PC-9 (cell line): ENCODE measurements around the gene PRKCA. TPM values are rescaled to one million over a fixed set of nuclear protein-coding genes. Genes with fewer than 3 reads are reported as not detected.

Source experiments
- BruUV-seq: library from RNA; stranded (reverse); fragments of 400-500 nt; replicated peaks from 2 replicates; lab custom pipeline; 2021; lab: Mats Ljungman, UMichigan
- CTCF ChIA-PET: fragments of 300-600 bp; sonication (Branson Sonifier 250); formaldehyde crosslinking; loops from one replicate; lab custom pipeline; 2022; ENCODE audit warnings: antibody characterized with exemption; lab: Charles Lee
- POLR2A ChIA-PET: fragments of 300-600 bp; sonication (Branson Sonifier 250); formaldehyde crosslinking; loops from one replicate; lab custom pipeline; 2022; ENCODE audit warnings: antibody characterized with exemption; ENCODE audit not compliant: unreplicated experiment; lab: Charles Lee
- DNase-seq, 2 experiments: peaks; one replicate each; pipeline versions ENCODE4 v3.0.0 to v3.0.0-alpha.2; 2015 to 2022; ENCODE audit warnings: mixed read lengths in 1 of 2
- H2AFZ ChIP-seq: fragments of 200-600 bp; sonication (generic); 2 replicates; pipeline ENCODE4 v1.8.1; 2017; ENCODE audit warnings: antibody characterized with exemption
- H3F3A ChIP-seq: fragments of 200-600 bp; sonication (generic); 2 replicates; pipeline ENCODE4 v1.8.1; 2017; ENCODE audit warnings: antibody characterized with exemption, mild to moderate bottlenecking, low read depth; ENCODE audit not compliant: insufficient read depth
- H3K27ac ChIP-seq: fragments of 200-600 bp; sonication (generic); 2 replicates; pipeline ENCODE4 v1.6.1; 2016; ENCODE audit warnings: mixed run types
- H3K27me3 ChIP-seq: fragments of 200-600 bp; sonication (generic); 2 replicates; pipeline ENCODE4 v1.6.1; 2016; ENCODE audit warnings: low read depth, mixed run types; ENCODE audit not compliant: insufficient read depth
- H3K36me3 ChIP-seq: fragments of 200-600 bp; sonication (generic); 2 replicates; pipeline ENCODE4 v1.6.1; 2016; ENCODE audit warnings: low read depth, mixed run types
- H3K4me1 ChIP-seq: fragments of 200-600 bp; sonication (generic); replicated peaks from 2 replicates; pipeline ENCODE4 v1.6.1; 2016; ENCODE audit warnings: mixed run types; ENCODE audit not compliant: insufficient read depth
- H3K4me2 ChIP-seq: fragments of 200-600 bp; sonication (generic); 2 replicates; pipeline ENCODE4 v1.6.1; 2017; ENCODE audit warnings: mixed run types
- H3K4me3 ChIP-seq: fragments of 200-600 bp; sonication (generic); 2 replicates; pipeline ENCODE4 v1.6.1; 2016; ENCODE audit warnings: mixed run types
- H3K79me2 ChIP-seq: fragments of 200-600 bp; sonication (generic); 2 replicates; pipeline ENCODE4 v1.6.1; 2017; ENCODE audit warnings: low read depth, mixed run types
- H3K9me2 ChIP-seq: fragments of 200-600 bp; sonication (generic); 2 replicates; pipeline ENCODE4 v1.8.1; 2017; ENCODE audit warnings: mild to moderate bottlenecking; ENCODE audit not compliant: insufficient read depth
- H3K9me3 ChIP-seq: fragments of 200-600 bp; sonication (generic); 2 replicates; pipeline ENCODE4 v1.8.1; 2016; ENCODE audit warnings: low read depth; ENCODE audit not compliant: insufficient read depth
- H4K20me1 ChIP-seq: fragments of 200-600 bp; sonication (generic); 2 replicates; pipeline ENCODE4 v1.8.1; 2017; ENCODE audit not compliant: insufficient read depth
- EZH2 ChIP-seq: fragments of 200-600 bp; sonication (generic); IDR thresholded peaks from 2 replicates; pipeline ENCODE4 v1.8.0; 2017; ENCODE audit warnings: antibody characterized with exemption, low read depth
- intact Hi-C: fragments of 100-400 bp; cut with micrococcal nuclease; formaldehyde crosslinking; loops from one replicate; pipeline ENCODE4 v1.10.0; 2022; ENCODE audit not compliant: unreplicated experiment
- total RNA-seq: library from RNA; stranded (reverse); gene quantifications from 2 replicates; pipeline ENCODE4 v1.2.3, GENCODE V29; 2021
- TF ChIP-seq, protein P1 (sequence below): fragments of 200-600 bp; sonication (generic); conservative IDR thresholded peaks from 2 replicates; pipeline ENCODE4 v1.6.1; 2017; ENCODE audit warnings: mixed run types, antibody characterized with exemption, mild to moderate bottlenecking, moderate library complexity

Gene PRKCA
- total RNA-seq, 1 experiment from 2014 or later: 23.1 TPM

DNA sequence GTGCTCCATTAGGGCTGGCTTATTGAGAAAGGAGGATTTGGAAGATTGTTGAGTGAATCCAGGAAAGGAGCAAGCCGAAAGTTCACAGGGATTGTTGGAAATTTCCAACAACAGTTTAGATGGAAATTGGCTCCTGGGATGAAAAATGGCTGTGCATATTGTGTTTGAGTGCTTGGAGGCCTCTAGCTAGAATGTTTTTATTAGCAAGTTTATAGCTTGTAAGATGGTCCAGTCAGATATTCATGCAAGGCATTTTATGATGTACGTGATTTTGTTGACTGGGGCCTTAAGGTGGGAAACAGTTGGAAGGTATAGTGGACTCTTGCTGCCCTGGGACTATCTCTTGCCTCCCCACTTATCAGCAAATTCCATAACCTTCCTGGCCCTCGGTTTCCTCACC is 216.7 kb downstream of the PRKCA start:
- no peaks in the 10 kb centered on the region for H4K20me1 ChIP-seq
- POLR2A ChIA-PET: no interaction called here
- H3K9me3 ChIP-seq: no peaks in the 10 kb centered on the region
- CTCF ChIA-PET: no interaction called here
- DNase-seq: no peak
- no peaks in the 10 kb centered on the region for H3K27me3 ChIP-seq
- TF ChIP-seq EZH2: no peak
- TF ChIP-seq, protein P1, sequence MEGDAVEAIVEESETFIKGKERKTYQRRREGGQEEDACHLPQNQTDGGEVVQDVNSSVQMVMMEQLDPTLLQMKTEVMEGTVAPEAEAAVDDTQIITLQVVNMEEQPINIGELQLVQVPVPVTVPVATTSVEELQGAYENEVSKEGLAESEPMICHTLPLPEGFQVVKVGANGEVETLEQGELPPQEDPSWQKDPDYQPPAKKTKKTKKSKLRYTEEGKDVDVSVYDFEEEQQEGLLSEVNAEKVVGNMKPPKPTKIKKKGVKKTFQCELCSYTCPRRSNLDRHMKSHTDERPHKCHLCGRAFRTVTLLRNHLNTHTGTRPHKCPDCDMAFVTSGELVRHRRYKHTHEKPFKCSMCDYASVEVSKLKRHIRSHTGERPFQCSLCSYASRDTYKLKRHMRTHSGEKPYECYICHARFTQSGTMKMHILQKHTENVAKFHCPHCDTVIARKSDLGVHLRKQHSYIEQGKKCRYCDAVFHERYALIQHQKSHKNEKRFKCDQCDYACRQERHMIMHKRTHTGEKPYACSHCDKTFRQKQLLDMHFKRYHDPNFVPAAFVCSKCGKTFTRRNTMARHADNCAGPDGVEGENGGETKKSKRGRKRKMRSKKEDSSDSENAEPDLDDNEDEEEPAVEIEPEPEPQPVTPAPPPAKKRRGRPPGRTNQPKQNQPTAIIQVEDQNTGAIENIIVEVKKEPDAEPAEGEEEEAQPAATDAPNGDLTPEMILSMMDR: no peak
- no peak overlapping the region for H3K4me2 ChIP-seq
- no peak overlapping the region for H2AFZ ChIP-seq
- H3K9me2 ChIP-seq: no peaks in the 10 kb centered on the region
- H3K27ac ChIP-seq: no peak overlapping the region
- no peak overlapping the region for H3K4me3 ChIP-seq
- intact Hi-C loops: no loop called here
- H3K4me1 ChIP-seq: peaks cover 16% of the 10 kb centered on the region
- H3F3A ChIP-seq: no peaks in the 10 kb centered on the region; the same call in 1 of the 2 replicates
- peaks cover 4% of the 10 kb centered on the region; the same call in 1 of the 2 replicates for H3K79me2 ChIP-seq
- BruUV-seq: no TSS peak
- H3K36me3 ChIP-seq: no peaks in the 10 kb centered on the region

DNA sequence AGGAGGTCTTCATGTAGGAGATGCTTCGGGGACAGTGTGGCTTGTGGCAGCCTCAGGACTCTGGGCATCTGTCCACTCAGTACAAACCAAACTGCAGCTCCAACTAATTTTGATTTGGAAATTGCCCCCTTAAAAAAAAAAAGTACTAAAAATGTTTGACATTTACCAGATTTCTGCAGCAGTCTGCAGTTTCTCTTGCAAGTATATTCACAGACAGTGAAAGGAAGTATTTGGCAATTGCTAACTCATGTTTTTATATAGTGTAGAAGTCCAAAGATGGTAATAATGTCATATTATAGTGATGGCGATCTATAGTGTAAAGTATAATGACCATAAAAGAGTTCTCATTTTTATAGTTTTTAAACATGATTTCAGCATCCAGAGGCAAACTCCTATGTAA is 218.6 kb downstream of the PRKCA start:
- Histone ChIP-seq H3K27ac (no peak overlapping the region), H4K20me1 (no peaks in the 10 kb centered on the region), H3K9me3 (no peaks in the 10 kb centered on the region), H3K4me2 (no peak overlapping the region), H3K27me3 (no peaks in the 10 kb centered on the region), H3K4me1 (peaks cover 16% of the 10 kb centered on the region), H3K9me2 (no peaks in the 10 kb centered on the region), H3F3A (no peaks in the 10 kb centered on the region; the same call in 1 of the 2 replicates), H2AFZ (no peak overlapping the region), H3K36me3 (0 out of 2 replicates have a peak, but pooled peaks cover 3% of the 10 kb centered on the region), H3K79me2 (peaks cover 4% of the 10 kb centered on the region; the same call in 1 of the 2 replicates), H3K4me3 (no peak overlapping the region)
- BruUV-seq: no TSS peak
- ChIA-PET CTCF (interaction anchor here (0.6 kb wide), 1 partner anchor 339 kb away, joined by 3 read pairs; no protein-coding TSS in a partner anchor), POLR2A (no interaction called here)
- no peak for TF ChIP-seq EZH2
- TF ChIP-seq, protein P1: no peak
- intact Hi-C loops: no loop called here
- no peak for DNase-seq

DNA sequence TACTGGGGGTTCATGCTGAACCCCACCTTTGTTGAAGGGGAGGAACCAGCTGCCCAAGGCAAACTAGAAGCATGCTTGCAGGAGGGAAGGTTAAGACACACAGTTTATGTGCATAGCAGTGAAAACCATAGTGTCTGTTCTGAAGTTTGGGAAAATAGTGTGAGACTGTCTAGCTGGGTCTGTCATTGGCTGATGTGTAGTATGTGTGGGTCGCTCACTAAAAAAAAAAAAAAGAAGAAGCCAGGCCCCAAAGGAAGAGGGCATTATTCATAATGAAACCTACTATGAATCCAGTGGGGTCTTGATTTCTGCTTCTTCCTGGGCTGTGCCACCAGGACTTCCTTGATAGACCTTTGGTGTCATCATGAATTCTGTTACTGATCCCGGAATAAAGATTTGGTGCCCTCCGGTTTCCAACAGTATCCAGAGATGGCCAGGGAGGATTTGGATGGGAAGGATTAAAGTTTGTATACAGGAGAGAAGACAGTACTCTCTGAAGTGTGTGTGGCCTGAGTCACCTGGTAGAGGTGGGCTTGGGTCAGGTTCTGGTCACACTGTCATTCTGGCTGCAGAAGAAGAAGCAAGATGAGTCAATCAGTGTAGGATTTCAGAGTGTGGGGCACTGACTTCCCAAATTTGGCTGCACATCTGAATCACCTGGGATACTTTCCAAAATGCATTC is 220.3 kb downstream of the PRKCA start:
- H3K79me2 ChIP-seq: peaks cover 4% of the 10 kb centered on the region; the same call in 1 of the 2 replicates
- ChIA-PET POLR2A (no interaction called here), CTCF (no interaction called here)
- no peak for DNase-seq
- H2AFZ ChIP-seq: no peak overlapping the region
- no peak overlapping the region for H3K27ac ChIP-seq
- no peak overlapping the region for H3K4me3 ChIP-seq
- no peaks in the 10 kb centered on the region; the same call in 1 of the 2 replicates for H3F3A ChIP-seq
- intact Hi-C loops: no loop called here
- peaks cover 16% of the 10 kb centered on the region for H3K4me1 ChIP-seq
- TF ChIP-seq, protein P1: no peak
- TF ChIP-seq EZH2: no peak
- BruUV-seq: no TSS peak
- H3K36me3 ChIP-seq: 0 out of 2 replicates have a peak, but pooled peaks cover 3% of the 10 kb centered on the region
- H3K9me2 ChIP-seq: no peaks in the 10 kb centered on the region
- no peaks in the 10 kb centered on the region for H3K9me3 ChIP-seq
- H4K20me1 ChIP-seq: no peaks in the 10 kb centered on the region
- H3K4me2 ChIP-seq: no peak overlapping the region
- H3K27me3 ChIP-seq: no peaks in the 10 kb centered on the region
